ENCODE measurements around the gene WDR43. TPM values are rescaled to one million over a fixed set of nuclear protein-coding genes. Genes with fewer than 3 reads are reported as not detected.

The WDR43 gene
- total RNA-seq, 1 experiment from 2014 or later = 77.0 TPM

DNA sequence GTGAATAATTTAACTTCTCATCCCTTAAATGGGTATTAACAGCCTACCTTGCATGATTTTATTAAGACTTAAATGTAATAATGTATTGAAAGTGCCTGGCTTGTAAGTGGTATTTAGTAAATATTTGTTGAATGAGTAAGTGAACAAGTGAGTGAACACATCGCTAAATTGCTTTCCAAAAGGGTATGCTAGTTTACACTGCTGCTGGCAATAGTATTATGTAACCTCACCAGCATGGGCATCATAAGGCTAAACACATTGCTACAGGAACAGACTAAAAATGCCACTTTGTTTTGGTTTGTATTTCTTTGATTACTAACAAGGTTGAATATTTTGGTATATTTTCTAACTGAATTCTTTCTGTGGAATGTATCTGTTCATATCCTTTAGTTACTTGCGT is 9.8 kb downstream of the WDR43 start:
- Histone ChIP-seq H3K4me2 (ENCODE audit: low read depth, low read length, poor library complexity, severe bottlenecking) (no peak overlapping the region), H3K4me1 (ENCODE audit: low read length) (peaks cover 7% of the 10 kb centered on the region), H3K4me3 (ENCODE audit: low read length) (no peak overlapping the region), H3K79me2 (ENCODE audit: low read length) (peaks cover 99% of the 10 kb centered on the region), H3K9me3 (ENCODE audit: low read length) (no peaks in the 10 kb centered on the region), H2AFZ (ENCODE audit: low read length) (no peak overlapping the region), H3K36me3 (ENCODE audit: insufficient read depth, low read length) (peaks cover 80% of the 10 kb centered on the region; the same call in 1 of the 2 replicates), H3K9me2 (replicated peaks; ENCODE audit: insufficient read depth, low read length) (no peaks in the 10 kb centered on the region), H3K27ac (ENCODE audit: low read length) (no peak overlapping the region), H3K9ac (ENCODE audit: low read length) (no peak overlapping the region), H4K20me1 (ENCODE audit: insufficient read depth, low read depth, low read length) (peaks cover 66% of the 10 kb centered on the region), H3K27me3 (ENCODE audit: low read length) (no peaks in the 10 kb centered on the region)
- DNase-seq = no peak

- Histone ChIP-seq H3K9ac (ENCODE audit: low read length) (no peak overlapping the region), H2AFZ (ENCODE audit: low read length) (no peak overlapping the region), H3K9me3 (ENCODE audit: low read length) (no peaks in the 10 kb centered on the region), H3K36me3 (ENCODE audit: insufficient read depth, low read length) (peaks cover 82% of the 10 kb centered on the region; the same call in 1 of the 2 replicates), H4K20me1 (ENCODE audit: insufficient read depth, low read depth, low read length) (peaks cover 65% of the 10 kb centered on the region), H3K79me2 (ENCODE audit: low read length) (peaks cover 99% of the 10 kb centered on the region), H3K4me3 (ENCODE audit: low read length) (no peak overlapping the region), H3K4me1 (ENCODE audit: low read length) (peaks cover under 1% of the 10 kb centered on the region; the same call in 1 of the 2 replicates), H3K27me3 (ENCODE audit: low read length) (no peaks in the 10 kb centered on the region), H3K4me2 (ENCODE audit: low read depth, low read length, poor library complexity, severe bottlenecking) (no peak overlapping the region), H3K27ac (ENCODE audit: low read length) (no peak overlapping the region), H3K9me2 (replicated peaks; ENCODE audit: insufficient read depth, low read length) (no peaks in the 10 kb centered on the region)
- DNase-seq = no peak
Observed at GRCh38 chr2:28904802-28905457, 10.5 kb downstream of the WDR43 start.

DNA sequence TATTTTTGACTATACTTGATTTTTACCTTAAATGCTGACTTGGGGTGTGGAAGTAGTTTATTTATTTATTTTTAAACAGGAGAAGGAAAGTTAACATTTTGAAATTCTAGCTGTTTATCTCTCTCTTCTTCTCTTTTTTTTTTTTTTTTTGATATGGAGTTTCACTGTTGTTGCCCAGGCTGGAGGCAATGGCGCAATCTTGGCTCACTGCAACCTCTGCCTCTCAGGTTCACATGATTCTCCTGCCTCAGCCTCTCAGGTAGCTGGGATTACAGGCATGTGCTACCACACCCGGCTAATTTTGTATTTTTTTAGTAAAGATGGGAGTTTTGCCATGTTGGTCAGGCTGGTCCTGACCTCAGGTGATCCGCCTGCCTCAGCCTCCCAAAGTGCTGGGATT is 11.1 kb downstream of the WDR43 start:
- no peaks in the 10 kb centered on the region for H3K9me3 ChIP-seq (ENCODE audit: low read length)
- H3K4me1 ChIP-seq (ENCODE audit: low read length) = no peaks in the 10 kb centered on the region
- H3K9ac ChIP-seq (ENCODE audit: low read length) = no peak overlapping the region
- H3K27ac ChIP-seq (ENCODE audit: low read length) = no peak overlapping the region
- H3K9me2 ChIP-seq (replicated peaks; ENCODE audit: insufficient read depth, low read length) = no peaks in the 10 kb centered on the region
- peaks cover 98% of the 10 kb centered on the region for H3K79me2 ChIP-seq (ENCODE audit: low read length)
- peaks cover 62% of the 10 kb centered on the region for H4K20me1 ChIP-seq (ENCODE audit: insufficient read depth, low read depth, low read length)
- H3K4me3 ChIP-seq (ENCODE audit: low read length) = no peak overlapping the region
- H3K4me2 ChIP-seq (ENCODE audit: low read depth, low read length, poor library complexity, severe bottlenecking) = no peak overlapping the region
- peaks cover 84% of the 10 kb centered on the region; the same call in 1 of the 2 replicates for H3K36me3 ChIP-seq (ENCODE audit: insufficient read depth, low read length)
- no peak for DNase-seq
- no peaks in the 10 kb centered on the region for H3K27me3 ChIP-seq (ENCODE audit: low read length)
- no peak overlapping the region for H2AFZ ChIP-seq (ENCODE audit: low read length)

- DNase-seq = no peak
- Histone ChIP-seq H3K4me1 (ENCODE audit: low read length) (no peaks in the 10 kb centered on the region), H4K20me1 (ENCODE audit: insufficient read depth, low read depth, low read length) (peaks cover 53% of the 10 kb centered on the region), H3K27me3 (ENCODE audit: low read length) (no peaks in the 10 kb centered on the region), H3K27ac (ENCODE audit: low read length) (no peak overlapping the region), H3K9me2 (replicated peaks; ENCODE audit: insufficient read depth, low read length) (no peaks in the 10 kb centered on the region), H2AFZ (ENCODE audit: low read length) (no peak overlapping the region), H3K36me3 (ENCODE audit: insufficient read depth, low read length) (peaks cover 76% of the 10 kb centered on the region; the same call in 1 of the 2 replicates), H3K4me3 (ENCODE audit: low read length) (no peak overlapping the region), H3K9me3 (ENCODE audit: low read length) (no peaks in the 10 kb centered on the region), H3K4me2 (ENCODE audit: low read depth, low read length, poor library complexity, severe bottlenecking) (no peak overlapping the region), H3K9ac (ENCODE audit: low read length) (no peak overlapping the region), H3K79me2 (ENCODE audit: low read length) (peaks cover 95% of the 10 kb centered on the region)
Observed at GRCh38 chr2:28906376-28906775, 11.9 kb downstream of the WDR43 start.

GRCh38 chr2:28906821-28907220 is 12.4 kb downstream of the WDR43 start:
- peaks cover 52% of the 10 kb centered on the region for H4K20me1 ChIP-seq (ENCODE audit: insufficient read depth, low read depth, low read length)
- no peaks in the 10 kb centered on the region for H3K9me3 ChIP-seq (ENCODE audit: low read length)
- H3K79me2 ChIP-seq (ENCODE audit: low read length) = peaks cover 95% of the 10 kb centered on the region
- H3K4me2 ChIP-seq (ENCODE audit: low read depth, low read length, poor library complexity, severe bottlenecking) = no peak overlapping the region
- no peak overlapping the region for H2AFZ ChIP-seq (ENCODE audit: low read length)
- no peaks in the 10 kb centered on the region for H3K9me2 ChIP-seq (replicated peaks; ENCODE audit: insufficient read depth, low read length)
- H3K27ac ChIP-seq (ENCODE audit: low read length) = no peak overlapping the region
- no peaks in the 10 kb centered on the region for H3K27me3 ChIP-seq (ENCODE audit: low read length)
- no peak overlapping the region for H3K9ac ChIP-seq (ENCODE audit: low read length)
- no peak overlapping the region for H3K4me3 ChIP-seq (ENCODE audit: low read length)
- no peaks in the 10 kb centered on the region for H3K4me1 ChIP-seq (ENCODE audit: low read length)
- peaks cover 74% of the 10 kb centered on the region; the same call in 1 of the 2 replicates for H3K36me3 ChIP-seq (ENCODE audit: insufficient read depth, low read length)
- DNase-seq = no peak

DNA sequence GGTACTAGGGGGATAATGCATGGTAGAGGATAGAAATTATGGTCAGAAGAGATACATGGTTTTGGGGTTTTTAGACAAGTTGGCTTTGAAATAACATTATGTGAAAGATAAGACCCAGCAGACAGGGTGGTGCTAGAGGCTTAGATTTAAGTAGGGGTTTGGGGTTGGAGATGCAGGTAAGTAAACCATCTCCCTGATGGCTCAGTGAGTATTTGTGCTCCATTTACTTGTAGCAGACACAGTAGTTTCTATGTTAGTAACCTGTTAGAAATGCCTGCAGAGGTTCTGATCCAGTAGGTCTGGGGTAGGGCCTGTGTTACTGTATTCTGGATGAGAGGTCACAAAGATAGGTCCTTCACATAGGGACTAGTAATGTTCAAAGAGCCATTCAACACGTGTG is 13.7 kb downstream of the WDR43 start:
- no peak overlapping the region for H3K4me2 ChIP-seq (ENCODE audit: low read depth, low read length, poor library complexity, severe bottlenecking)
- H2AFZ ChIP-seq (ENCODE audit: low read length) = no peak overlapping the region
- H3K27me3 ChIP-seq (ENCODE audit: low read length) = no peaks in the 10 kb centered on the region
- DNase-seq = no peak
- H3K9me2 ChIP-seq (replicated peaks; ENCODE audit: insufficient read depth, low read length) = no peaks in the 10 kb centered on the region
- H3K9ac ChIP-seq (ENCODE audit: low read length) = no peak overlapping the region
- H3K27ac ChIP-seq (ENCODE audit: low read length) = no peak overlapping the region
- peaks cover 46% of the 10 kb centered on the region for H4K20me1 ChIP-seq (ENCODE audit: insufficient read depth, low read depth, low read length)
- H3K4me1 ChIP-seq (ENCODE audit: low read length) = no peaks in the 10 kb centered on the region
- H3K4me3 ChIP-seq (ENCODE audit: low read length) = no peak overlapping the region
- H3K9me3 ChIP-seq (ENCODE audit: low read length) = no peaks in the 10 kb centered on the region
- peaks cover 91% of the 10 kb centered on the region for H3K79me2 ChIP-seq (ENCODE audit: low read length)
- H3K36me3 ChIP-seq (ENCODE audit: insufficient read depth, low read length) = peaks cover 68% of the 10 kb centered on the region

- peaks cover 63% of the 10 kb centered on the region for H3K36me3 ChIP-seq (ENCODE audit: insufficient read depth, low read length)
- no peak overlapping the region for H3K4me2 ChIP-seq (ENCODE audit: low read depth, low read length, poor library complexity, severe bottlenecking)
Observed at GRCh38 chr2:28909655-28910353, 15.3 kb downstream of the WDR43 start.

DNA sequence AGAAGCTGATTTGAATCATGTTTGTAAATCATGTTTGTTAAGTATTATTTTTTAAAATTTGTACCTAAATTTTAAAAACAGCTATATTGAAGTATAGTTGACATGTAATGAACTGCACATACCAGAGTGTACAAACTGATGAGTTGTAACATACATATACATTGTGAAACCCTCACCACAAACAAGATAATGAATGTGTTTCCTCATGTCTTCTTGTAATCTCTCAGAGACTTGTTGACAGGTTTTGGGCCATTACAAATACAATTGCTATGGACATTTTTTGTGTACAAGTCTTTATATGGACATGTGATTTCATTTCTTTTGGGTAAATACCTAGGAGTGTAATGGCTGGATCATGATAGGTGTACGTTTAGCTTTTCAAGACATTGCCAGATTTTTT is 21.5 kb downstream of the WDR43 start:
- Histone ChIP-seq H3K79me2 (ENCODE audit: low read length) (peaks cover 81% of the 10 kb centered on the region), H3K27me3 (ENCODE audit: low read length) (no peaks in the 10 kb centered on the region), H4K20me1 (ENCODE audit: insufficient read depth, low read depth, low read length) (peaks cover 56% of the 10 kb centered on the region), H3K9me2 (replicated peaks; ENCODE audit: insufficient read depth, low read length) (no peaks in the 10 kb centered on the region), H3K36me3 (ENCODE audit: insufficient read depth, low read length) (peaks cover 65% of the 10 kb centered on the region), H3K27ac (ENCODE audit: low read length) (no peak overlapping the region), H3K4me1 (ENCODE audit: low read length) (no peaks in the 10 kb centered on the region), H3K9me3 (ENCODE audit: low read length) (no peaks in the 10 kb centered on the region), H3K4me2 (ENCODE audit: low read depth, low read length, poor library complexity, severe bottlenecking) (no peak overlapping the region), H2AFZ (ENCODE audit: low read length) (no peak overlapping the region), H3K4me3 (ENCODE audit: low read length) (no peak overlapping the region), H3K9ac (ENCODE audit: low read length) (no peak overlapping the region)
- no peak for DNase-seq

More at GRCh38 chr2:28909655-28910353, 15.3 kb downstream of the WDR43 start:
- Histone ChIP-seq H3K9ac (ENCODE audit: low read length) (no peak overlapping the region), H3K27ac (ENCODE audit: low read length) (no peak overlapping the region), H4K20me1 (ENCODE audit: insufficient read depth, low read depth, low read length) (peaks cover 44% of the 10 kb centered on the region), H3K9me2 (replicated peaks; ENCODE audit: insufficient read depth, low read length) (no peaks in the 10 kb centered on the region), H3K79me2 (ENCODE audit: low read length) (peaks cover 88% of the 10 kb centered on the region), H3K4me1 (ENCODE audit: low read length) (no peaks in the 10 kb centered on the region), H2AFZ (ENCODE audit: low read length) (no peak overlapping the region), H3K27me3 (ENCODE audit: low read length) (no peaks in the 10 kb centered on the region), H3K9me3 (ENCODE audit: low read length) (no peaks in the 10 kb centered on the region), H3K4me3 (ENCODE audit: low read length) (no peak overlapping the region)
- DNase-seq = no peak

Measured in Karpas-422 (cell line).